GM20000 (cell line): ENCODE data around the gene TSHB.

ENCODE experiments used
- DNase-seq: peaks from one replicate; pipeline ENCODE4 v3.0.0; 2012; ENCODE audit warnings: low spot score
- CTCF ChIP-seq: IDR thresholded peaks from 2 replicates; pipeline ENCODE4 v1.5.1; 2012; ENCODE audit warnings: mild to moderate bottlenecking, control low read depth; ENCODE audit errors: extremely low read depth, missing control alignments

TSHB gene

GRCh38 chr1:115068826-115069585 lies 39.4 kb downstream of the TSHB start:
- DNase-seq: no peak
- TF ChIP-seq CTCF: no peak

- TF ChIP-seq CTCF: no peak
- DNase-seq: no peak
Observed at GRCh38 chr1:115069659-115070308, 40.2 kb downstream of the TSHB start.

GRCh38 chr1:115071012-115071664 lies 41.5 kb downstream of the TSHB start:
- no peak for DNase-seq
- no peak for TF ChIP-seq CTCF

GRCh38 chr1:115073298-115074087 lies 43.9 kb downstream of the TSHB start:
- no peak for TF ChIP-seq CTCF

GRCh38 chr1:115074839-115075534 lies 45.4 kb downstream of the TSHB start:
- no peak for DNase-seq
- no peak for TF ChIP-seq CTCF

More at GRCh38 chr1:115073298-115074087, 43.9 kb downstream of the TSHB start:
- DNase-seq: no peak

GRCh38 chr1:115076384-115076915 lies 46.8 kb downstream of the TSHB start:
- no peak for TF ChIP-seq CTCF
- DNase-seq: no peak
